ENCODE measurements around the gene KEL.

KEL gene

GRCh38 chr7:142896741-142897379 is 65.3 kb downstream of the KEL start:
- no peak for DNase-seq (ENCODE audit: low spot score)

DNA sequence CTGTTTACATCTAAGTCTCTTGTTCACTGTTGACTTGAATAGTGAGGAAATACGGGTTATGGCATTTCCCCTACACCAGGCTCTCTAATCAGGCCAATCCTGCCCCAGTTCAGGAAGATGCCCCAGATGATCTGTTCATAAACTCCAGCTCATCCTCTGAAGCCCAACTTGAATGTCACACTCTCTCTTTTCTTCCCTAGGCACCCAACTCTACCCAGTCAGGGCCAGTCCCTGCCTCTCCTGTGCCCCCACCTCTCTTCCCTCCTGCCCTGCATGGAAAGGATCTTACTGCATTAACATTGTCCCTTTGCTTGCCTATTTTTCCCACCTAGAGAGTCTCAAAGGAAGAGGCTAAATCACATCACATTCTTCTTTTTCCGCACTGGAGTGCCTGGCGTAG is 66.0 kb downstream of the KEL start:
- DNase-seq (ENCODE audit: low spot score) = no peak

DNA sequence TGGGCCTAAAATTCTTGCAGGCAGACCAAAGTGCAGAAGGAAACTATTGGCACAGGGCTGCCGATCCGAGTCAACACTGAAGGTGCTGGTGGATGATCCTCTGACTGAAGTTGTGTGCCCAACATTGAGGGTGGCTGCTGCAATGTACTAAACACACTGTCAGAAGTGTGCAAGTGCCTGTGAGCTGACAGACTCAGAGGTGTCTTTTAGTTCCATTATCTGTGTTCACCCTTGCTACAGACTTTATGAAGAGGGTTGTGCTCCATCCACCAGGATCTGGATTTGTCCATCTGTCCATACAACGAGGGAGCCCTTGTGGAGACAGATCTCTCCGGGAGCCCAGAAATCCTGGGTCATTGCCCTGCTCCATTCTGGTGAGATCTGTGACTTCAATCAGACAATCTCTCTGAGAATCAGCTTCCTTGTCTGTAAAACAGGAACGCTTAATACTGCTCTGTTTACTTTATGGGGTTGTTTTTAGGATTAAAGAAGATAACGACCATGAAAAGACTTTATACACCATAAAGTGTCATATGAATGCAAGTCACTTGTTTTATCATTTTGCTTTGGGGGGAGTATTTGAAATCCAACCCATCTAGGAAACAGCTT is 67.1 kb downstream of the KEL start:
- no peak for DNase-seq (ENCODE audit: low spot score)

DNA sequence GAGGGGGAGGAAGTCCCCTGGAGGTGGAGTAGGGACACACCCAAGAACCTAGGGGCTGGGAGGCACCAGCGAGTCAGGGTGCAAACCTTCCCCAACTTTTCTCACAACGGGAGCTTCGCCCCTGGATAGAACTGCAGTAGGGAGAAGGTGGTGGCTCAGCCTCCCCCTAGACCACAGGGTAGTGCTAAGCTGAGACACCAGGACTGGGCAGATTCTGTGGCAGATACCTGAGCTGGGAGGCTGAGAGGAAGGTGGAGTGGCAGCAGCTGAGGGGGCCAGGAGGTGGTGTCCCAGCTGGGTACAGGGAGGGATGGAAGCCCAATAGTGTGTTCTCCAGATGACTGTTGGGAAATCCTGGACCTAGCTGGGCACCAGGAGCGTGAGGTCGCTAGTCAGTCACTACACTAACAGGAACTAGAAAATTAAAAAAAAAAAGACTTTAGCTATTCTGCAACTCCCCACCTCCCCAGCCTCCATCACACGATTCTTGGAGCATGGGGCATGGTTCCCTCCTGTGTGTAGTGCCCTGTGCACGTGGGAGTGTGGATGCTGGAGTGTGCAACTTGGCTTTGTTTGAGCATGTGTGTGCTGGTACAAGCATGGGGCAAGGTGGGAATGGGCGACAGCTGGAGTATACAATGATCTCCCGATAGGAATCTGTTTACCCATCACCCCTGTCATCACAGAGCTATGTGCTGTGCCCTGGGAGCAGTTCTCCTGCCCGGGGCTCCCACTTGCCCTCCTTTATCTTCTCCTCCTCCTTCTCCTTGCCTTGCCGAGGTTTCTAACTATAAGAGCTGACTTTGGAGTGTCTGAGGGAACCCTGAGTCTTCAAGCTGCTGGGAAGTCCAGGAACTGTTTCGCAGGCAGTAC is 67.8 kb downstream of the KEL start:
- no peak for DNase-seq (ENCODE audit: low spot score)

DNA sequence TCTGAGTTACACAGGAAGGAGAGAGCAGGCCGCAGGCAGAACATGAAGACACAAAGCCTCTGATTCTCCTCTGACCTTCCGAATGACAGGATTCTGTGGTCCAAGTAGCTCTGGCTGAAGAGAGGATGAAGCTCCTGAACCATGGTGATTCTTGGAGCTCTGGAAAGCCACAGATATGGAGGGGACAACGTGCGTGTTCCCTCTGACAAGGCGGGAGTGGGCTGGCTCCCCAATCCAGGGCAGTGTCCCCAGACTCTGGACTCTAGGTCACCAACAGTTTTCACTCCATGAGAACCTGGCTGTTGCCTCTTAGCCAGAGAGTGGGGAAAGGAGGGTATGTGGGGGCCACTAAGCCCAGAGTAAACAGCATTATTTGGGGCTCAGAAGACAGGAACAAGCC is 69.2 kb downstream of the KEL start:
- no peak for DNase-seq (ENCODE audit: low spot score)

GRCh38 chr7:142891490-142892082 is 70.6 kb downstream of the KEL start:
- DNase-seq (ENCODE audit: low spot score) = no peak

Measured in germinal center (tissue), 1 donor.